DMS79 (cell line): Measurements from ENCODE around the gene SMYD3.

Experiments used
- DNase-seq: peaks from one replicate; lab custom pipeline; 2025; lab: John Stamatoyannopoulos, UW

The SMYD3 gene

DNA sequence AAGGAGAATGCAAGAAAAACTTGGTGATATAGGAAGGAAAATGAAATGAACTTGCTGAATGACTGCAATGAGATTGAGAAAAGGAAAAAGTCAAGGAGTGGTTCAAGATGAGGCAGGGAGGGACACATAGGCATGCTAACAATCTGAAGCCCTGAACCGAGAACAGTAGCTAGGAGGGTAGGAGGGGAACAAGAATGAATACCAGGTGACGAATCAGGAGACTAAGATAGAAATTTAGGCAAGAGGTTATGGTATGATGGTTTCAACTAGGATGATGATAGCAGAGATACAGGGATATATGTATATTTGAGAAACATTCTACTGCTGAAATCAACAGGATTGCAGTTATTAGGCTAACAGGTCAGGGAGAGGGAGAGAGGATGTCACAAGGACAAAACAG, 44.1 kb downstream of the SMYD3 start:
- DNase-seq = no peak

DNA sequence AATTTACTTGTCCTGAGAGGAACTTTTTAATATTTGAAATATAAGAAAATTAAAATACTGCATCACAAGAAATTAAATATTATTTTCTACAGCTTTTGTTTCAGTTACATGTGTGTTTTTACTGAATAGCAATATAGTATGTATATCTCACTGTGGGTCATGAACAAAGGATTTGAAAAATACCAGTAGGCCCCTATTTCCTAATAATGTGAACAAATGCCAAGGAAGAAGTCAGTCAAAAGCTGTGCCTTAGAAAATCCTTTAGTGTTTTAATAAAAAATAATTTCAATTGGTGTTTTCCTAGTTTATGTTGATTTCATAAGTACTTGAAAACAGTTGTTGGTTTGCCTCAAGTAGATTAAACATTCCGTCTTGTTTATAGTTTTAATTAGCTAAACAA, 46.7 kb downstream of the SMYD3 start:
- DNase-seq = peak; percentile 63

GRCh38 chr1:246459221-246459620, 47.9 kb downstream of the SMYD3 start:
- DNase-seq = no peak

DNA sequence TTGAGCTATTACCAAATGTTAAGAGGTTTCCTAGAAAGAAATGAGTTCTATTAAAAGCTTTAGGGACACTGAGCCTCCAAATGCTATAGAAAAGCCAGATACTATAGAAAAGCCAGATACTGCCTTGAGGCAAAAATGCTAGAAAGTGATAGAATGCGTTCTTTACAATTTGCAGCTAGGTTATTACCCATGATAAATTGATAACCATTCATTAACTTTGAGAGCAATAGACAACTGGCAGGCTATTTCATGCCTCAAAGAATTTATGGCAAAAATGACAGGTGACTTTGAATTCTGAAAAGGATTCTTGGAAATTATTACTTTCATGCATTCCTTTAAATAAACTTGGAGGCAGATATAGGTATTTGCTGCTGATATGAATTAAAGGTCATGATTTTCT, 51.6 kb downstream of the SMYD3 start:
- DNase-seq = no peak

DNA sequence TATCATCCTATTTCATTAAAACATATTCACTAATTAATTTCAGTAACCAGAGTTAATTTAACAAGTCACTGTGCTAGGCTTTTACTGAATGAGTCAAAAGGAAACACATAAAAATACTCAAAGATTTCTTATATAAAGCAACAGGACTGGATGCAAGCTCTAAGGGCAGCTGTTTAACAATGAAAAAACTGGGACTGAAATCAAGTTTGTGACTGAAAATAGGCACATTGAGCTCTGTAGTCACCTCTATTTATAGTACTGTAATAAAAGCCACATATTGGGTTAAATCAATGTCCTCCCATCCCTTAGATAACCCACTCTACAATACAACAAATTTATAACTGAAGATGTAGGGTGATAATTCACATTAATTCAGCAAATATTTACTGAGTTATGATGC, 52.4 kb downstream of the SMYD3 start:
- DNase-seq = no peak

DNA sequence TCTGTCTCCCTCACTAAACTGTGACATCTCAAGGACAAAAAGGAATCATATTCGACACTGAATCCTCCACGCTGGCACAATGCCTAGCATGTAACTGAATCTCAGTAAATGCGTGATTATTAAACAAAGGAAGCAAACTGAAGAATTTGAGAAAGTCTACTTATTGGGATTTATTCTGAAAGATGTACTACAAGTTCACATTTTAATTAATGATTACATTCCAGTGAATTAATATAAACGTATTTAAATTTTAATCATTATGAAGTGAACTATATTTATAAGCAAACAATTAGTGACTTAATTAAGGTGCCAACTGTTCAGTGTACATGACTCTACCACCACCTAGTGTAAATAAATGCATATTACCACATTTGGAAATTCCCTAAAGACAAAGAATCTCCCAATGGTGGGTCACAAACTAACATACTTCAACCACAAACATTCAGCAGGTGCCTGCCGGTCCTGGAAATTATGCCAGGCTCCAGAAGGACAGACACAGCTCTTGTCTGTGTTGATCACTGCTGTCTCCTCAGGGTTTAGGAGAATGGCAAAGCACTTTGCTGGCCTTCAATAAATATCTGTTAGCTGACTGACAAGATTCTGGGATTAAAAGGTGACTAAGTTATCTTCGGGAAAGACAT, 56.3 kb downstream of the SMYD3 start:
- DNase-seq = peak; percentile 15

DNA sequence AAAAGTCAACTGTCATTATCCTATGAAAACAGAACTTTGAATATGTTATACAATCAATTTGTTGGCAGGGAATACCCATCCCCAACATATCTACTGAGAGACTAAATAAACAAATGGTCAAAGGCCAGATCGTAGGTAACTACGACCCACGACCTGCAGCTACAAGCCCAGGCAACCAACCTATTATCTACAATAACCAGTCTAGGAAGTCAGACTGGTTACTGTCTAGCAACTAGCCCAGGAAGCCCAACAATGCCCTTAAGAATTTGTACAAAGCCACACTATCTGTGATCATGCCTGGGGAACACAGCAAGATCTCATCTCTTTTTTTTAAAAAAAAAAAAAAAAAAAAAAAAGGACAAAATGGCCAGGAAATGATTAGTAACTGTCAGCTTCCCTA, 58.7 kb downstream of the SMYD3 start:
- DNase-seq = no peak

DNA sequence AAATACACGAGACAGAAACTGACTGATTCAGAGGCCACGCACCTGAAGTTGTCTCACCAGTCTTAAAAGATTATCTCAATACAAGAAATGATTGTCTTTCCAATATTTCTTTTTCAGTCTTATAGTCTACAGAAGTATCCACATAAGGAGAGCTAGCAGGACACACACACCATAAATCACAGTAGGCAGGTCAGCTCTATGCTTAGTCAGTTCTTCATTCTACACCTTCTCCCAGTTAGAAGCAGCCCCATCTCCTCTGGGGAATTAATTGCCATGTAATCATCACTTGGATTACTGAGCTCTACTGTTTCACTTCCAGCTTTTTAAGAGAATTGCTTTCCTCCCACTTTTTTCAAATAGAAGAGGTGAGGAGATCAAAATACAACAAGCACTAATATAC, 59.6 kb downstream of the SMYD3 start:
- no peak for DNase-seq

DNA sequence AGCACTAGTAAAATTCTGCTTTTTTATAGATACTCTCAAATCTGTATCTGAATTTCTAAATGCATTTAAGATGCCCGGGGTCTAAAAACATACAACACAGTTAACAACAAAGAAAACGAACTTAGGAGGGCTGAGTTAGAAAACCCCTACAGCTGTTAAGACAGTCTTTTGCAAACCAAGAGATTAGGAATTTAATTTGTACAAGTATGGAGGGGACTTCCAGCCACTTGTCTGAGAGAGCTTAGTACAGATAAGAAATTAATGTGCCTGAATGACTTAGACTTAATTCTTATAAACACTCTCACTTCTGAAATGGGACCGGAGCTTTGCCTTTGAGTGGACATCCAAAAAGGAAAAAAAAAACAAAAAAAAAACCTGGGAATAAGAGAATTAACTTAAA, 61.6 kb downstream of the SMYD3 start:
- no peak for DNase-seq

DNA sequence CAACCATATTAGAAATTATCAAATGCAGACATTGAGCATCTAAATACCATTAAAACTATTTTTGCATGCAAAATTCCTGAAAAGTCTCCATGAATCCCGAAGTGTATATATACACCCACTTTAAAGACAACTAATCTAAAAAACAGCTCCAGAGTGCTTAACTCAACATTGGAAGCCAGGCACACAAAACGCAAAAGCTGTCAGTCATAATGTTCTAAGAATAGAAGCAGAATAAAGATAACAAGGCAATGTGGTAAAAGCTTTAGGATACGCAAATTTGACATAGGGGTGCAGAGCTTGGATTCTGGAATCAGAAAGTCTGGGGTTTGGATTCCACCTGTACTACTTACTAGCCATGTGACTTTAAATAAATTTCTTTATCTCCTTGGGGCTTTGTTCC, 62.5 kb downstream of the SMYD3 start:
- DNase-seq = no peak

- DNase-seq = no peak
These were observed 69.1 kb downstream of the SMYD3 start for GRCh38 chr1:246437961-246438360.

DNA sequence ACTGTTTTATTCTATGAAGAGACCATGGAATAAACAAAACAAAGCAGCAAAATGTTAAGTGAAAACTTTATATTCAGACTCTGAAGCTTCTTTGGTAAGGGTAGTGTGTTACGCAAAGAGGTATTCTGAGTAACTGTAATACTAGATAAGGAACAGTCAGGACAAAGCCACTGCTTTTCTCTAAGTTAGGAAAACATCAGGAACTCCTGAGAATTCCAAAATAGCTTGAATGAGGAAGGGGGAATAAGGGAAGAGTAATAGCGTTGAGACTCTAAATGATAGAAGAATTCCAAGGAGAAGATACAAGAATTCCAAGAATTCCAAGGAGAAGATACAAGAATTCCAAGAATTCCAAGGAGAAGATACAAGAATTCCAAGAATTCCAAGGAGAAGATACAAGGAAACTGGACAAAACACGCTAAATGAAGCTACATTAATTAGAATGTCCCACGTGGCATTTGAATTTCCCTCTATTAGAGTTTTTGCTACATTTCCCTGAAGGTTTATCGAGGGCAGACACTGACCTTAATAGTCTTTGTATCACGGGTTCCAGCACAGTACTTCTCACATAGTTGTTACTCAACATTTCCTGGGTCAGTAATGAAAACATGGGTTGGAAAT, 71.5 kb downstream of the SMYD3 start:
- no peak for DNase-seq

- no peak for DNase-seq
These were observed 72.7 kb downstream of the SMYD3 start for GRCh38 chr1:246434335-246434734.

- DNase-seq = peak; percentile 15
These were observed 78.4 kb downstream of the SMYD3 start for GRCh38 chr1:246428542-246429308.

- DNase-seq = no peak
These were observed 79.5 kb downstream of the SMYD3 start for GRCh38 chr1:246427611-246428010.

DNA sequence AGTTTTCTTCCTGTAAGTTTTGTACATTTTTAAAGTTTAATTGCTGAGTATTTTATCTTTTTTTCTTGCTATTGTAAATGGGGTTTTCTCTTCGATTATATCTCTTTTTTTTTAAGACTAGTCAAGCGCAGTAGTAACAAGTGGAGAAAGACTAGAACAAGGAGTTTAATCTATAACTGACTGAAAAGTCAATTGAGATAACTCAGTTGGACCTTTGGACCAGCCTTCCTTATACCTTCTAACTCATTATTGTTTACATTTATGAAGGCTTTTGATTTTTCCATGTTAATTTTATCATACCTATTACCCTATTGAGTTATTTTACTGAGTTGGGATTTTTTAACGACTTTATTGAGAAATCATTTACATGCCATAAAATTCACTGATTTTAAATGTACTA, 81.2 kb downstream of the SMYD3 start:
- DNase-seq = no peak

GRCh38 chr1:246425139-246425794, 81.8 kb downstream of the SMYD3 start:
- DNase-seq = no peak

DNA sequence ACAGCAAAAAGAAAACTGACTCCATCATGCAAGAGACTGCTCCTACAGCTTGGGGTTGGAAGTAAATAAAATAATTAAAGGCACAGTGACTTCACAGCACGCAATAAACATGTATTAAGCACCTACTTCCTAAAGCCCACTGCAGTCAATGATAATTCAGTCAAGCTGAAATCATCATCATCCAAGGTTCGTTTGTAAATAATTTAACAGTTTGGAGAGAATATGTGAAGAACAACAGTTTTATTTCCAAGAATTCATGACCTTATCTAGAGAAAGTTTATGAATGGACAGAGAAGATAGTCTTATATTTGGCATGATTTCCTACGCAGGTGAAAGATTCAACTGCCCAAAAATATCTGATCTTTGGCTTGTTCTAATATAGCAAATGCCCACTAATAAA, 86.8 kb downstream of the SMYD3 start:
- no peak for DNase-seq

DNA sequence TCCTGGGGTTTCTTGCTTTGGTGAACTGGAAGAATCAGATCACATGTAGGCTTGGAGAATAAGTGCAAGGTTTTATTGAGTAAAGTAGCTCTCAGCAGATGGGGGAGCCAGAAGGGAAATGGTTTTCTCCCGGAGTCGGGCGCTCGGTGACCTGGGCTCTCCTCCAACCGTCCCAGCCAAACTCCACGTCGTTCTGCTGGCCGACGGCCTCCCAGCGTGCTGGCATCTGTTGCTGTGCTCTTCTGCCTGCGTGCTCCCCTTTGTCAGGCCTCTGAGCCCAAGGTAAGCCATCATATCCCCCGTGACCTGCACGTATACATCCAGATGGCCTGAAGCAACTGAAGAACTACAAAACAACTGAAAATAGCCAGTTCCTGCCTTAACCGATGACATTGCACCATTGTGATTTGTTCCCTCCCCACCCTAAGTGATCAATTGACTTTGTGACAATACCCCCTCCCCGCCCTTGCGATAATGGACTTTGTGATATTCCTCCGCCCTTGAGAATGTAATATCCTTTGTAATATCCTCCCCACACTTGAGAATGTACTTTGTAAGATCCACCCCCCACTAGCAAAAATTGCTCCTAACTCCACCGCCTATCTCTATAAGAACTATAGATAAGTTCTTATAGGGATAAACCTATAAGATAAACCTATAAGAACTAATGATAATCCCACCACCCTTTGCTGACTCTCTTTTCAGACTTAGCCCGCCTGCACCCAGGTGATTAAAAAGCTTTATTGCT, 88.3 kb downstream of the SMYD3 start:
- DNase-seq = no peak

- no peak for DNase-seq
These were observed 89.1 kb downstream of the SMYD3 start for GRCh38 chr1:246417813-246418564.

- DNase-seq = no peak
These were observed 89.8 kb downstream of the SMYD3 start for GRCh38 chr1:246417152-246417812.
